ENCODE measurements around the gene NTRK3. TPM values are rescaled to one million over a fixed set of nuclear protein-coding genes. Genes with fewer than 3 reads are reported as not detected.

The NTRK3 gene
- total and polyA plus RNA-seq, 2 donors (not counting 3 experiments of a cell fraction or from before 2014, with no cell fraction given): not detected

GRCh38 chr15:88264622-88265021 lies 8.1 kb upstream of the NTRK3 start:
- H3K27me3 ChIP-seq (ENCODE audit: control insufficient read depth in 2 of 2, insufficient read depth in 2 of 2, low read length in 2 of 2): no peaks in the 10 kb centered on the region
- H3K9me1 ChIP-seq (replicated peaks; ENCODE audit: control insufficient read depth, extremely low read depth, insufficient read depth, low read length): no peaks in the 10 kb centered on the region
- H3K4me2 ChIP-seq (ENCODE audit: insufficient read depth, low read length): no peak overlapping the region
- FAIRE-seq (no peak), DNase-seq (ENCODE audit: low read depth, low spot score) (no peak)
- H3K27ac ChIP-seq (ENCODE audit: insufficient read depth, low read depth, low read length): no peak overlapping the region
- H4K20me1 ChIP-seq (replicated peaks; ENCODE audit: control insufficient read depth, extremely low read depth, insufficient read depth, low read length): no peaks in the 10 kb centered on the region
- no peaks in the 10 kb centered on the region for H3K4me1 ChIP-seq (ENCODE audit: control insufficient read depth, extremely low read depth, insufficient read depth, low read length)
- no peaks in the 10 kb centered on the region for H3K79me2 ChIP-seq (ENCODE audit: control insufficient read depth, insufficient read depth, low read length)
- H3K9ac ChIP-seq (replicated peaks; ENCODE audit: extremely low read depth, insufficient read depth, low read length): no peak overlapping the region
- POLR2A ChIA-PET: no interaction called here
- intact Hi-C loops (cut with micrococcal nuclease): no loop called here
- BruUV-seq (replicated peaks): no TSS peak
- H3K36me3 ChIP-seq (ENCODE audit: control insufficient read depth in 2 of 2, extremely low read depth in 1 of 2, insufficient read depth in 2 of 2, low read length in 2 of 2): no peaks in the 10 kb centered on the region
- CTCF ChIA-PET: no interaction called here
- H3K4me3 ChIP-seq (replicated peaks in 1 of 3; ENCODE audit: insufficient read depth in 1 of 3, low read depth in 1 of 3, low read length in 3 of 3): no peak overlapping the region
- no peaks in the 10 kb centered on the region for H3K9me3 ChIP-seq (replicated peaks; ENCODE audit: control insufficient read depth, insufficient read depth, low read length)
- no peak for TF ChIP-seq GATA2 (IDR thresholded peaks at IDR 0.05; ENCODE audit: insufficient read depth, insufficient read length, low read depth, low read length)
- TF ChIP-seq FOS (IDR thresholded peaks at IDR 0.05; ENCODE audit: borderline replicate concordance, insufficient read depth, low read length): no peak
- no peak for TF ChIP-seq JUN (IDR thresholded peaks at IDR 0.05; ENCODE audit: borderline replicate concordance, insufficient read depth, insufficient read length, low read depth)
- no peak for TF ChIP-seq POLR2AphosphoS5 (IDR thresholded peaks at IDR 0.05; ENCODE audit: insufficient read depth, low read depth, low read length)
- no peak for TF ChIP-seq POLR2A (IDR thresholded peaks at IDR 0.05; ENCODE audit: low read depth, low read length)
- no peak for TF ChIP-seq MYC (IDR thresholded peaks at IDR 0.05; ENCODE audit: low read depth, low read length)
- no peak for TF ChIP-seq CTCF (IDR thresholded peaks at IDR 0.05; ENCODE audit: extremely low read depth in 1 of 2, insufficient read depth in 1 of 2, low read depth in 1 of 2, low read length in 2 of 2)
- TF ChIP-seq EZH2 (IDR thresholded peaks at IDR 0.05; ENCODE audit: borderline replicate concordance, low read depth, low read length, severe bottlenecking): no peak
- no peak for TF ChIP-seq MAX (IDR thresholded peaks at IDR 0.05; ENCODE audit: insufficient read depth, insufficient read length)
- H2AFZ ChIP-seq (ENCODE audit: low read depth, low read length): no peak overlapping the region
- dilution Hi-C loops (cut with MboI; ENCODE audit: extremely low pct_ligation_motif_present, low sequenced_read_pairs): no loop called here

Measured in endothelial cell of umbilical vein (primary cell).